WI38 (cell line): ENCODE measurements around the gene EIF4E2.

Experiments used
- H3K4me3 ChIP-seq: 2 replicates; pipeline ENCODE4 v1.5.1; 2011; ENCODE audit warnings: low read depth, mild to moderate bottlenecking, control low read depth, low read length
- TF ChIP-seq, protein P1 (sequence below): IDR thresholded peaks from 2 replicates; pipeline ENCODE4 v1.5.1; 2012; ENCODE audit warnings: low read depth, mild to moderate bottlenecking, control low read depth, low read length

Gene EIF4E2

DNA sequence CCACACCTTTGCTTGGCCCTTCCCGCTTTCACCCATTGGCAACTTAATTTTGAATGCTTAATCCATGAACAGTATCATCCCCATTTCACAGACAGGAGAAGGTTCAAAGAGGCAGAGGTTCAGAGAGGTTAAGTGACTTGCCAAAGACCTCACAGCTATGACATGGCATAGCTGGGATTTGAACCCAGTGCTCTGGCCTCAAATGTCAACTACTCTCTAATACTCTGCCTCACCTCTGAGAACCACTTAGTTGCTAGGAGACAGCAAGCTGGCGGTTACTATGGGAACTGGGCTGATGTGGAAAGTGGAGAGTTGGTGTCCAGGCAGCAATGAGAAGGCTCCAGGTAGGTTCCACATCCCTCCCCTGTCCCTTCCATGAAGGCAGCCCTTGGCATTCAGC, 46.1 kb upstream of the EIF4E2 start:
- H3K4me3 ChIP-seq = no peak overlapping the region
- TF ChIP-seq, protein P1, sequence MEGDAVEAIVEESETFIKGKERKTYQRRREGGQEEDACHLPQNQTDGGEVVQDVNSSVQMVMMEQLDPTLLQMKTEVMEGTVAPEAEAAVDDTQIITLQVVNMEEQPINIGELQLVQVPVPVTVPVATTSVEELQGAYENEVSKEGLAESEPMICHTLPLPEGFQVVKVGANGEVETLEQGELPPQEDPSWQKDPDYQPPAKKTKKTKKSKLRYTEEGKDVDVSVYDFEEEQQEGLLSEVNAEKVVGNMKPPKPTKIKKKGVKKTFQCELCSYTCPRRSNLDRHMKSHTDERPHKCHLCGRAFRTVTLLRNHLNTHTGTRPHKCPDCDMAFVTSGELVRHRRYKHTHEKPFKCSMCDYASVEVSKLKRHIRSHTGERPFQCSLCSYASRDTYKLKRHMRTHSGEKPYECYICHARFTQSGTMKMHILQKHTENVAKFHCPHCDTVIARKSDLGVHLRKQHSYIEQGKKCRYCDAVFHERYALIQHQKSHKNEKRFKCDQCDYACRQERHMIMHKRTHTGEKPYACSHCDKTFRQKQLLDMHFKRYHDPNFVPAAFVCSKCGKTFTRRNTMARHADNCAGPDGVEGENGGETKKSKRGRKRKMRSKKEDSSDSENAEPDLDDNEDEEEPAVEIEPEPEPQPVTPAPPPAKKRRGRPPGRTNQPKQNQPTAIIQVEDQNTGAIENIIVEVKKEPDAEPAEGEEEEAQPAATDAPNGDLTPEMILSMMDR = no peak

DNA sequence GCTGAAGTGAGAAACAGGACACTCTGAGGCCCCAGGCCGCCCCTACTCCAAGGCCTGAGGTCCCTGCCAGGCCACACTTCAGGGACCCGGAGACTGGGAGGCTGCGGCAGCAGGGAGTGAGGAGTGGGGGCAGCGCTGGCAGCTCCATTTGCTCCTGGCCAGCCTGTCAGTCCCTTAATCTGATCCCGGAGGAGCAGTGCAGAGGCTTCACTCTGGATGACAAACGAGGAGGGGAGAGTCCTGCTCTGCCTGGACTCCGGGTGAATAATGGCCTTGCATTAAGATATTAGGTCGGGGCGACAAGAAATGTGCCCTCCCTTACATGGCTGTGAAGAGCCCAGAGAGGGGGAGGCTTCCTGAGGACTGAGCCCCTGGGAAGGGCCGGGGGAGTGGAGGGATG, 44.6 kb upstream of the EIF4E2 start:
- TF ChIP-seq, protein P1 = no peak
- no peak overlapping the region for H3K4me3 ChIP-seq

DNA sequence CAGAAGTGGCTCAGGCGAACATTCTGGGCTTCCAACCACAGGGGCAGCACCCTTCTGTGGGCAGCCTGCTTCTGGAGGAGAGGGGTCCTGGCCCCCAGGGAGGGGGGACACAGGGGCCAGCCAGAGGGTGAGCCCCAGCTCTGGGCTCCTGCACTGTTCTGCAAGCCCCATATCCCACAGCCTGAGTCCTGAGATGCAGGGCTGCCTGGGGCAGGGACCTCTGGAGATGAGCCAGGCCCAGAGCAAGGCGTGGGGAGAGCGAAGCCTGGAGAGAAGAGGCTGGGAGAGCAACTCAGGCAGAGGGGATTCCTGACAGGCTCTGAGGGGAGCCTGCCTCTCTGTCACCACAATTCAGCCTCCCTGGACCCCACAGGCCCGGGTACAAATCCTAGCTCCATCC, 43.8 kb upstream of the EIF4E2 start:
- TF ChIP-seq, protein P1 = no peak

DNA sequence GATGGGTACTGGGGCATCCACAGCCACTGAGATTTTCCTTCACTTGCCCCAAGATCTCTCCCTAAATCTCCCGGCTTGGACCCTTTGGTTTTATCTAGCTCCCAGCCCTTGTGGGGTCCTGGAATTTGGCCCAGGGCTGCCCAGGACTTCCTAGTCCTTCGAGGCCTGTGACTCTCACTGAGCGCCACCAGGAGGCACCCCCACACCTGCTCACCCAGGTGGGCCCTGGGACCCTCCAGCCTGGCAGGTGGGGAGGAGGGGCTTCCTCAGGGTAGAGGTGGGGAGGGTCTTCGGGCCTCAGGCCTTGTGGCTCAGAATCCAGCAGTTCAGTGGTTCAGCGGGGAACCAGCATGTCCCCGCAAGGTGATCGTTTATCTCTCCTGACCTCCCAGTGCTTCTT, 42.2 kb upstream of the EIF4E2 start:
- H3K4me3 ChIP-seq = no peak overlapping the region
- TF ChIP-seq, protein P1 = no peak

More for the DNA sequence above, 43.8 kb upstream of the EIF4E2 start:
- no peak overlapping the region for H3K4me3 ChIP-seq

DNA sequence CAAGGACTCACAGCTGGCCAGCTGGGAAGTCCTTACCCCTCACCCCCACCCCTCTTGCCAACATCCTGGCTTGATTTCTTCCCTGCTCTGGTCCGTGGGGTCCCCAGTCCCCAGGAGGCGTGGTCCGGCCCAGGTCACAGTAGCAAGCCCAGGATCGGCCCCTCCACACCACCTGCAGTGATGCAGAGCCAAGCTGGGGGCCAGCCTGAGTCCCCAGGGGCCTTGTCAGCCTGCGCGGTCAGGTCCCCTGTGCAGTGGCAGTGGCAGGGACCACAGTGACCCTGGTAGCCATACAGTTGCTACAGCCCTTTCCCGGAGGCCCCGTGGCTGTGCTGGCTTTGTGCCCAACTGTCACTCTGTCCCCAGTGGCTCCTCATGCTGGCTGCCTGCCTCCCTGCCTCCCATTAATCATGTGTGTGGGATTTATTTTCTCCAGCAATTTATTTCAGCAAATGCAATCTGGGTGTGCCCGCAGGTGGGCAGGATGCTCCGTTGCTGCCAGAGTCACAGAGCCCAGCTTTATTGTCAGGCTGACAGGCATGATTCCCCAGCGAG, 39.1 kb upstream of the EIF4E2 start:
- TF ChIP-seq, protein P1 = no peak
- H3K4me3 ChIP-seq = no peak overlapping the region

DNA sequence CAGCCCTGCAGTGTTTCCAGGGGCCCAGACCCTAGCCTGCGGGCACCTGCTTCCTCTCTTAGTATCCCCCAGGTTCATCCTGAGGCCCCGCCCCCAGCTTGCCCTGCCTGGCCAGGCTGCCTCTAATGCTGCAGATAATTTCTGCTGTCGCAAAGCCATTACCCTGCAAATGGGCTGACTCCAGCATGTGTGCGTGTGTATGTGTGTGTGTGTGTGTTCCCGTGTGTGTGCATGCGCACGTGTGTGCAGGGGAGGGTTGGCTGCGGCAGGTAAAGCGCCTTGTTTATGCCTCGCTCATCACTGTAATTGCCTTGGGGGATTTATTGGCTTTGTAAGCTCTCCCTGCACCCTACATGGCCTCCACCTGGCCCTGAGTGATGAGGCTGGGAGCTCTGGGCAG, 37.9 kb upstream of the EIF4E2 start:
- TF ChIP-seq, protein P1 = no peak

DNA sequence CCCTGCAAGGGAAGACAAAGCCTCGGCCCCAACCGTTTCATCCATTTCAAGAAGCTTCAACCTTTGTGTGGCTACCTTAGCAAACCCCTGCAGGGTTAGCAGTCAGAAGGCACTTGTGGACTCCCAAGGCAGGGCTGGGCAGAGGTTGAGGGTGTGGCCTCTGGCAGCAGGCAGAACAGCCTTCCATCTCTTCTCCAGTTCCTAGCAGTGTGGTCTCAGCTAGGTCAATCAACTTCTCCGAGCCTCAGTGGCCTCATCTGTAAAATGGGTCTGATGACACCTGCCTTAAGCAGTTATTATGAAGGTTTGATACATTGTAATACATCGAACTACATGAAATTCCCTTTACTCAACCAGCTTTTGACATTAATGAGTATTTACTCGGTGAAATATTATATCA, 37.1 kb upstream of the EIF4E2 start:
- TF ChIP-seq, protein P1 = no peak
- no peak overlapping the region for H3K4me3 ChIP-seq

More for the DNA sequence above, 37.9 kb upstream of the EIF4E2 start:
- H3K4me3 ChIP-seq = no peak overlapping the region
